ENCODE results near the gene C14orf93.
A peak's percentile ranks its signal among the peaks of the same experiment; 100 is the strongest.
"Not testable (repeated sequence)": the region's sequence is repeated elsewhere in the genome, so short reads cannot be mapped to it uniquely, and the experiment has no call there.

Gene C14orf93

GRCh38 chr14:22966783-22967269 lies 43.1 kb downstream of the C14orf93 start:
- no peak for DNase-seq

- not testable (repeated sequence) for DNase-seq
These were observed 43.8 kb downstream of the C14orf93 start for GRCh38 chr14:22965916-22966782.

- DNase-seq: no peak
These were observed 47.8 kb downstream of the C14orf93 start for GRCh38 chr14:22962061-22962676.

- no peak for DNase-seq
These were observed 54.0 kb downstream of the C14orf93 start for GRCh38 chr14:22955702-22956569.

GRCh38 chr14:22952418-22952817 lies 57.5 kb downstream of the C14orf93 start:
- DNase-seq: no peak

- peak; percentile 61 for DNase-seq
These were observed 58.1 kb downstream of the C14orf93 start for GRCh38 chr14:22951795-22952194.

- no peak for DNase-seq
These were observed 64.3 kb downstream of the C14orf93 start for GRCh38 chr14:22945642-22946041.

- no peak for DNase-seq
These were observed 70.3 kb downstream of the C14orf93 start for GRCh38 chr14:22939684-22940083.

Data from suppressor macrophage treated with lipopolysaccharide for 4 hours (primary cell).